CD8-positive, alpha-beta memory T cell (primary cell): ENCODE measurements around the gene BBS4. TPM values are rescaled to one million over a fixed set of nuclear protein-coding genes. Genes with fewer than 3 reads are reported as not detected.

Experiments used
- CTCF ChIA-PET: fragments of 350-600 bp; sonication (Branson Sonifier 250); formaldehyde crosslinking; loops from one replicate; lab custom pipeline; 2021; ENCODE audit warnings: antibody characterized with exemption; lab: Charles Lee
- POLR2A ChIA-PET: fragments of 350-600 bp; sonication (Branson Sonifier 250); formaldehyde crosslinking; loops from one replicate; lab custom pipeline; 2021; ENCODE audit warnings: antibody characterized with exemption; lab: Charles Lee
- DNase-seq, 5 donors: peaks; one replicate each; pipeline versions ENCODE4 v3.0.0 to v3.0.0-alpha.2; 2020 to 2022; ENCODE audit warnings: mixed read lengths in 1 of 5
- H3K27ac ChIP-seq: one replicate; pipeline ENCODE4 v1.7.0; 2013; ENCODE audit warnings: low read depth, mild to moderate bottlenecking, low read length, moderate library complexity
- H3K27me3 ChIP-seq: 2 replicates; pipeline ENCODE4 v1.7.0; 2013; ENCODE audit warnings: low read length, mild to moderate bottlenecking; ENCODE audit not compliant: insufficient read depth, poor library complexity, severe bottlenecking
- H3K36me3 ChIP-seq: 2 replicates; pipeline ENCODE4 v1.7.0; 2013; ENCODE audit warnings: mild to moderate bottlenecking, low read length, moderate library complexity; ENCODE audit not compliant: insufficient read depth
- H3K4me1 ChIP-seq: 2 replicates; pipeline ENCODE4 v1.7.0; 2013; ENCODE audit warnings: mild to moderate bottlenecking, low read length, moderate library complexity; ENCODE audit not compliant: insufficient read depth
- H3K4me3 ChIP-seq: 2 replicates; pipeline ENCODE4 v1.7.0; 2013; ENCODE audit warnings: mild to moderate bottlenecking, low read length
- H3K9me3 ChIP-seq: 2 replicates; pipeline ENCODE4 v1.7.0; 2013; ENCODE audit warnings: mild to moderate bottlenecking, low read length
- H3K27ac Mint-ChIP-seq, 8 donors: one replicate each; pipeline ENCODE4 v1.8.0; 2020 to 2021; ENCODE audit warnings: mixed read lengths in 8 of 8, mild to moderate bottlenecking in 6 of 8, inconsistent platforms in 3 of 8, moderate library complexity in 3 of 8
- H3K27me3 Mint-ChIP-seq, 2 donors: one replicate each; pipeline ENCODE4 v1.8.0; 2020 to 2021; ENCODE audit warnings: mixed read lengths in 2 of 2, mild to moderate bottlenecking in 1 of 2, moderate library complexity in 1 of 2
- H3K36me3 Mint-ChIP-seq, 3 donors: one replicate each; pipeline ENCODE4 v1.8.0; 2020 to 2021; ENCODE audit warnings: mixed read lengths in 3 of 3, inconsistent platforms in 1 of 3, mild to moderate bottlenecking in 1 of 3
- H3K4me1 Mint-ChIP-seq, 3 donors: one replicate each; pipeline ENCODE4 v1.8.0; 2020 to 2021; ENCODE audit warnings: mixed read lengths in 3 of 3, inconsistent platforms in 1 of 3, mild to moderate bottlenecking in 1 of 3
- H3K4me3 Mint-ChIP-seq, 7 donors: one replicate each; pipeline ENCODE4 v1.8.0; 2020 to 2021; ENCODE audit warnings: mixed read lengths in 7 of 7, mild to moderate bottlenecking in 6 of 7, moderate library complexity in 4 of 7, inconsistent platforms in 2 of 7
- H3K9me3 Mint-ChIP-seq, 5 donors: one replicate each; pipeline ENCODE4 v1.8.0; 2020 to 2022; ENCODE audit warnings: mixed read lengths in 5 of 5, mild to moderate bottlenecking in 3 of 5, moderate library complexity in 2 of 5, inconsistent platforms in 1 of 5
- polyA plus RNA-seq: library from polyadenylated mRNA; unstranded; fragments of 300-500 nt; fragmentation: Illumina TruSeq; gene quantifications from one replicate; pipeline ENCODE4 v1.2.3, GENCODE V29; 2021
- total RNA-seq, 2 experiments: library from RNA; stranded (reverse); gene quantifications; one replicate each; pipeline ENCODE4 v1.2.3, GENCODE V29; 2021

Gene BBS4
- total and polyA plus RNA-seq, 3 experiments from 2014 or later, result 12.0 to 17.3 (median 12.4) TPM

GRCh38 chr15:72732516-72732915, 46.5 kb downstream of the BBS4 start:
- no peak for DNase-seq
- no peak overlapping the region for H3K4me3 ChIP-seq
- no peak overlapping the region for H3K4me3 Mint-ChIP-seq
- CTCF ChIA-PET, result interaction anchor here (2.0 kb wide), 1 partner anchor 11 kb away, joined by 6 read pairs; no protein-coding TSS in a partner anchor
- no peaks in the 10 kb centered on the region for H3K27me3 ChIP-seq
- no peak overlapping the region for H3K27ac ChIP-seq
- H3K4me1 ChIP-seq, result no peaks in the 10 kb centered on the region
- H3K36me3 Mint-ChIP-seq, result peaks cover 8 to 72% (median 22%) of the 10 kb centered on the region in 3 donors
- no peaks in the 10 kb centered on the region for H3K27me3 Mint-ChIP-seq
- H3K36me3 ChIP-seq, result peaks cover 6% of the 10 kb centered on the region
- no peaks in the 10 kb centered on the region for H3K9me3 Mint-ChIP-seq
- H3K9me3 ChIP-seq, result no peaks in the 10 kb centered on the region
- H3K4me1 Mint-ChIP-seq, result peaks cover 11 to 14% (median 13%) of the 10 kb centered on the region in 3 donors
- H3K27ac Mint-ChIP-seq, result peak overlapping the region in 3 of 8 donors; percentile 52 to 79 (median 75)
- POLR2A ChIA-PET, result no interaction called here

GRCh38 chr15:72733941-72734738, 48.1 kb downstream of the BBS4 start:
- H3K36me3 Mint-ChIP-seq, result peaks cover 16 to 77% (median 21%) of the 10 kb centered on the region in 3 donors
- Histone ChIP-seq H3K4me1 (no peaks in the 10 kb centered on the region), H3K27ac (no peak overlapping the region), H3K27me3 (no peaks in the 10 kb centered on the region), H3K4me3 (no peak overlapping the region), H3K9me3 (no peaks in the 10 kb centered on the region), H3K36me3 (peaks cover 6% of the 10 kb centered on the region)
- no peaks in the 10 kb centered on the region for H3K27me3 Mint-ChIP-seq
- no peak overlapping the region for H3K4me3 Mint-ChIP-seq
- POLR2A ChIA-PET, result no interaction called here
- CTCF ChIA-PET, result interaction anchor here (1.0 to 2.4 kb wide), 2 partner anchors 12 to 21 kb away, joined by 3 to 8 read pairs; no protein-coding TSS in a partner anchor
- peaks cover 0 to 1% (median 0%) of the 10 kb centered on the region in 5 donors for H3K9me3 Mint-ChIP-seq
- DNase-seq, result no peak
- H3K27ac Mint-ChIP-seq, result peak overlapping the region in 6 of 8 donors; percentile 30 to 90 (median 54)
- peaks cover 18 to 23% (median 19%) of the 10 kb centered on the region in 3 donors for H3K4me1 Mint-ChIP-seq

- Histone ChIP-seq H3K27me3 (no peaks in the 10 kb centered on the region), H3K4me3 (no peak overlapping the region), H3K27ac (no peak overlapping the region), H3K4me1 (peaks cover 10% of the 10 kb centered on the region), H3K9me3 (no peaks in the 10 kb centered on the region), H3K36me3 (peaks cover 6% of the 10 kb centered on the region)
- POLR2A ChIA-PET, result no interaction called here
- H3K36me3 Mint-ChIP-seq, result peaks cover 16 to 82% (median 21%) of the 10 kb centered on the region in 3 donors
- peaks cover 0 to 1% (median 0%) of the 10 kb centered on the region in 5 donors for H3K9me3 Mint-ChIP-seq
- H3K4me3 Mint-ChIP-seq, result no peak overlapping the region
- DNase-seq, result no peak
- H3K4me1 Mint-ChIP-seq, result peaks cover 27 to 32% (median 29%) of the 10 kb centered on the region in 3 donors
- no peak overlapping the region for H3K27ac Mint-ChIP-seq
- CTCF ChIA-PET, result interaction anchor here (0.9 to 2.4 kb wide), 2 partner anchors 13 to 60 kb away, joined by 3 to 8 read pairs; no protein-coding TSS in a partner anchor
- no peaks in the 10 kb centered on the region for H3K27me3 Mint-ChIP-seq
Measured at GRCh38 chr15:72735111-72735510, 49.1 kb downstream of the BBS4 start.

- Mint-ChIP-seq H3K27ac (peak overlapping the region in 2 of 8 donors; percentile 55 to 71), H3K36me3 (peaks cover 16 to 74% (median 16%) of the 10 kb centered on the region in 3 donors), H3K9me3 (peaks cover 0 to 1% (median 0%) of the 10 kb centered on the region in 5 donors), H3K4me1 (peaks cover 43 to 52% (median 47%) of the 10 kb centered on the region in 3 donors), H3K27me3 (no peaks in the 10 kb centered on the region), H3K4me3 (no peak overlapping the region)
- Histone ChIP-seq H3K36me3 (peaks cover 6% of the 10 kb centered on the region), H3K9me3 (no peaks in the 10 kb centered on the region), H3K4me3 (no peak overlapping the region), H3K4me1 (peaks cover 18% of the 10 kb centered on the region), H3K27me3 (no peaks in the 10 kb centered on the region), H3K27ac (no peak overlapping the region)
- DNase-seq, result no peak
- POLR2A ChIA-PET, result interaction anchor here (0.5 kb wide), 1 partner anchor 18 kb away, joined by 5 read pairs; no protein-coding TSS in a partner anchor
- CTCF ChIA-PET, result interaction anchor here (0.9 kb wide), 1 partner anchor 11 kb away, joined by 3 read pairs; no protein-coding TSS in a partner anchor
Measured at GRCh38 chr15:72737061-72737460, 51.1 kb downstream of the BBS4 start.

- H3K4me3 ChIP-seq, result no peak overlapping the region
- H3K27ac ChIP-seq, result no peak overlapping the region
- POLR2A ChIA-PET, result no interaction called here
- no peaks in the 10 kb centered on the region for H3K9me3 ChIP-seq
- no peak overlapping the region for H3K4me3 Mint-ChIP-seq
- H3K27me3 Mint-ChIP-seq, result no peaks in the 10 kb centered on the region
- H3K36me3 Mint-ChIP-seq, result peaks cover 16 to 70% (median 16%) of the 10 kb centered on the region in 3 donors
- H3K4me1 Mint-ChIP-seq, result peaks cover 43 to 53% (median 47%) of the 10 kb centered on the region in 3 donors
- peak overlapping the region in 2 of 8 donors; percentile 55 to 71 for H3K27ac Mint-ChIP-seq
- DNase-seq, result no peak
- H3K9me3 Mint-ChIP-seq, result peaks cover 0 to 1% (median 0%) of the 10 kb centered on the region in 5 donors
- peaks cover 18% of the 10 kb centered on the region for H3K4me1 ChIP-seq
- H3K36me3 ChIP-seq, result peaks cover 6% of the 10 kb centered on the region
- CTCF ChIA-PET, result no interaction called here
- H3K27me3 ChIP-seq, result no peaks in the 10 kb centered on the region
Measured at GRCh38 chr15:72737723-72738122, 51.7 kb downstream of the BBS4 start.

GRCh38 chr15:72740219-72740618, 54.2 kb downstream of the BBS4 start:
- Histone ChIP-seq H3K36me3 (peaks cover 6% of the 10 kb centered on the region), H3K4me3 (peak overlapping the region; percentile 1), H3K9me3 (no peaks in the 10 kb centered on the region), H3K27ac (no peak overlapping the region), H3K4me1 (peaks cover 18% of the 10 kb centered on the region), H3K27me3 (no peaks in the 10 kb centered on the region)
- H3K27ac Mint-ChIP-seq, result peak overlapping the region; percentile 31 to 90 (median 76)
- H3K4me3 Mint-ChIP-seq, result peak overlapping the region; percentile 24 to 81 (median 63)
- no peaks in the 10 kb centered on the region for H3K27me3 Mint-ChIP-seq
- CTCF ChIA-PET, result interaction anchor here (1.5 kb wide), 1 partner anchor 39 kb away, joined by 4 read pairs; no protein-coding TSS in a partner anchor
- peaks cover 0 to 1% (median 0%) of the 10 kb centered on the region in 5 donors for H3K9me3 Mint-ChIP-seq
- peaks cover 14 to 51% (median 16%) of the 10 kb centered on the region in 3 donors for H3K36me3 Mint-ChIP-seq
- peak in 2 of 5 donors; percentile 16 to 31 for DNase-seq
- POLR2A ChIA-PET, result interaction anchor here (0.5 kb wide), 1 partner anchor 39 kb away, joined by 7 read pairs; no protein-coding TSS in a partner anchor
- H3K4me1 Mint-ChIP-seq, result peaks cover 29 to 40% (median 36%) of the 10 kb centered on the region in 3 donors

GRCh38 chr15:72749700-72750099, 63.7 kb downstream of the BBS4 start:
- Histone ChIP-seq H3K4me1 (peaks cover 11% of the 10 kb centered on the region), H3K27me3 (no peaks in the 10 kb centered on the region), H3K27ac (no peak overlapping the region), H3K4me3 (no peak overlapping the region), H3K36me3 (peaks cover 10% of the 10 kb centered on the region), H3K9me3 (no peaks in the 10 kb centered on the region)
- ChIA-PET POLR2A (no interaction called here), CTCF (interaction anchor here (0.6 to 1.5 kb wide), 3 partner anchors 11 to 591 kb away, joined by 3 to 4 read pairs (median 4); no protein-coding TSS in a partner anchor)
- peaks cover 17 to 23% (median 20%) of the 10 kb centered on the region in 3 donors for H3K4me1 Mint-ChIP-seq
- H3K27ac Mint-ChIP-seq, result peak overlapping the region in 2 of 8 donors; percentile 31 to 50
- no peaks in the 10 kb centered on the region for H3K27me3 Mint-ChIP-seq
- H3K9me3 Mint-ChIP-seq, result no peaks in the 10 kb centered on the region
- no peak for DNase-seq
- peaks cover 0 to 49% (median 5%) of the 10 kb centered on the region in 3 donors for H3K36me3 Mint-ChIP-seq
- H3K4me3 Mint-ChIP-seq, result no peak overlapping the region
